Sigmoid colon (tissue), 7 donors: Measurements from ENCODE around the gene RHOH. TPM values are rescaled to one million over a fixed set of nuclear protein-coding genes. Genes with fewer than 3 reads are reported as not detected.

Source experiments
- DNase-seq: peaks from one replicate; pipeline ENCODE4 v3.0.0-alpha.2; 2019
- H3K27ac ChIP-seq, 4 donors: fragments of 200-600 bp; sonication (generic); one replicate each; pipeline ENCODE4 v1.5.1; 2016 to 2019; ENCODE audit warnings: mild to moderate bottlenecking in 1 of 4
- H3K27me3 ChIP-seq, 3 donors: fragments of 200-600 bp; sonication (generic); one replicate each; pipeline ENCODE4 v1.5.1; 2019; ENCODE audit warnings: mild to moderate bottlenecking in 1 of 3
- H3K36me3 ChIP-seq, 4 donors: fragments of 200-600 bp; sonication (generic); one replicate each; pipeline ENCODE4 v1.5.1; 2016 to 2019
- H3K4me1 ChIP-seq, 4 donors: fragments of 200-600 bp; sonication (generic); one replicate each; pipeline ENCODE4 v1.5.1; 2017 to 2019
- H3K4me3 ChIP-seq, 4 donors: fragments of 200-600 bp; sonication (generic); one replicate each; pipeline ENCODE4 v1.5.1; 2017 to 2019; ENCODE audit warnings: mild to moderate bottlenecking in 2 of 4, moderate library complexity in 1 of 4
- H3K9me3 ChIP-seq, 4 donors: fragments of 200-600 bp in 3 of 4; sonication (generic) in 3 of 4; one replicate each; pipeline versions ENCODE4 v1.5.1 to v1.6.1; 2013 to 2019
- EP300 ChIP-seq, 4 donors: sonication (generic); formaldehyde crosslinking; IDR thresholded peaks; one replicate each; pipeline ENCODE4 v1.6.1; 2017; ENCODE audit warnings: antibody characterized with exemption in 4 of 4
- POLR2A ChIP-seq, 2 donors: fragments of 450-650 bp; IDR thresholded peaks; one replicate each; pipeline ENCODE4 v1.6.1; 2016; ENCODE audit warnings: antibody characterized with exemption in 2 of 2, mild to moderate bottlenecking in 2 of 2, moderate library complexity in 2 of 2
- POLR2AphosphoS5 ChIP-seq, 4 donors: sonication (generic); formaldehyde crosslinking; IDR thresholded peaks; one replicate each; pipeline ENCODE4 v1.6.1; 2017; ENCODE audit warnings: antibody characterized with exemption in 4 of 4
- WGBS, 2 donors: extraction: QIAGEN DNeasy Blood & Tissue Kit; methylation state at CpG; one replicate each; pipeline ENCODE4 v1.1.7; 2013; 5-methylcytosine and 5-hydroxymethylcytosine counted together
- intact Hi-C: fragments of 100-400 bp; cut with DNase I; formaldehyde crosslinking; loops from one replicate; pipeline ENCODE4 v1.15.1; 2023
- polyA plus RNA-seq, 3 donors: library from polyadenylated mRNA; stranded (reverse); fragments of 200-250 nt; gene quantifications; one replicate each; pipeline ENCODE4 v1.2.3, GENCODE V29; 2013
- total RNA-seq, 4 donors: library from RNA; depleted of rRNA; stranded (reverse); fragments of >200 nt; gene quantifications; one replicate each; pipeline ENCODE4 v1.1.0, GENCODE V29; 2016
- TF ChIP-seq, protein P1 (sequence below), 4 experiments: fragments of 450-650 bp in 3 of 4; fragments of 200-600 bp in 1 of 4; IDR thresholded peaks; one replicate each; pipeline ENCODE4 v1.5.1; 2016 to 2019; ENCODE audit warnings: antibody characterized with exemption in 4 of 4, mild to moderate bottlenecking in 3 of 4, moderate library complexity in 2 of 4
- donor health status: healthy with polysubstance abuse.
- donor health status: Bipolar disorder and iron deficiency.
- donor health status: healthy.

The RHOH gene
- total and polyA plus RNA-seq, 7 donors = 0.49 to 38.8 (median 1.4) TPM

DNA sequence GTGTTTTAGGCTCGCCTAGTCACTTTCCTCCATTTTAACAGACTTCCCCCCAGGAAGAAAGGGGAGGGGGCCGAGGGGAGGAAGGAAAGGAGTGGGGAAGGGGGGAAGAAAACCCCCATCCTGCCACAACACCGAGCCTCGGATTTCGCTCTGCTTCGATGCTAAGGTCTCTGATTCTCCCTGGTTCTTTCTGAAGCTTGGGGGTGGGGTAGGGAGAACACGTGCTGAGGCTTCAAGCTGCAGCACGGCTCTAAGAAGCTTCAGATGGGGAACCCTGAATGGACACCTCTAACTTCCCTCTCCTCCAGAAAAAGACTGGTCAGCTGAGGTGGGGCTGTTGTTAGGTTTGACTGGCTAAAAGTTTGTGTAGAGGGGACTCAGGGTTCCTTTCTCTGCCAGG is 61.8 kb downstream of the RHOH start:
- peaks cover 0 to 10% (median 9%) of the 10 kb centered on the region in 4 donors for H3K4me1 ChIP-seq
- no peak overlapping the region for H3K4me3 ChIP-seq
- no peaks in the 10 kb centered on the region for H3K36me3 ChIP-seq
- no peak overlapping the region for H3K27ac ChIP-seq
- no peak for TF ChIP-seq POLR2AphosphoS5 (IDR thresholded peaks at IDR 0.05)
- TF ChIP-seq EP300 (IDR thresholded peaks at IDR 0.05) = no peak
- TF ChIP-seq, protein P1, sequence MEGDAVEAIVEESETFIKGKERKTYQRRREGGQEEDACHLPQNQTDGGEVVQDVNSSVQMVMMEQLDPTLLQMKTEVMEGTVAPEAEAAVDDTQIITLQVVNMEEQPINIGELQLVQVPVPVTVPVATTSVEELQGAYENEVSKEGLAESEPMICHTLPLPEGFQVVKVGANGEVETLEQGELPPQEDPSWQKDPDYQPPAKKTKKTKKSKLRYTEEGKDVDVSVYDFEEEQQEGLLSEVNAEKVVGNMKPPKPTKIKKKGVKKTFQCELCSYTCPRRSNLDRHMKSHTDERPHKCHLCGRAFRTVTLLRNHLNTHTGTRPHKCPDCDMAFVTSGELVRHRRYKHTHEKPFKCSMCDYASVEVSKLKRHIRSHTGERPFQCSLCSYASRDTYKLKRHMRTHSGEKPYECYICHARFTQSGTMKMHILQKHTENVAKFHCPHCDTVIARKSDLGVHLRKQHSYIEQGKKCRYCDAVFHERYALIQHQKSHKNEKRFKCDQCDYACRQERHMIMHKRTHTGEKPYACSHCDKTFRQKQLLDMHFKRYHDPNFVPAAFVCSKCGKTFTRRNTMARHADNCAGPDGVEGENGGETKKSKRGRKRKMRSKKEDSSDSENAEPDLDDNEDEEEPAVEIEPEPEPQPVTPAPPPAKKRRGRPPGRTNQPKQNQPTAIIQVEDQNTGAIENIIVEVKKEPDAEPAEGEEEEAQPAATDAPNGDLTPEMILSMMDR (IDR thresholded peaks at IDR 0.05) = no peak
- no peak for TF ChIP-seq POLR2A (IDR thresholded peaks at IDR 0.05)
- H3K27me3 ChIP-seq = no peaks in the 10 kb centered on the region
- 31 to 85% methylated on average over 8 of the region's 8 CpGs for WGBS, 2 donors
- DNase-seq = no peak
- no peaks in the 10 kb centered on the region for H3K9me3 ChIP-seq
- intact Hi-C loops = no loop called here

DNA sequence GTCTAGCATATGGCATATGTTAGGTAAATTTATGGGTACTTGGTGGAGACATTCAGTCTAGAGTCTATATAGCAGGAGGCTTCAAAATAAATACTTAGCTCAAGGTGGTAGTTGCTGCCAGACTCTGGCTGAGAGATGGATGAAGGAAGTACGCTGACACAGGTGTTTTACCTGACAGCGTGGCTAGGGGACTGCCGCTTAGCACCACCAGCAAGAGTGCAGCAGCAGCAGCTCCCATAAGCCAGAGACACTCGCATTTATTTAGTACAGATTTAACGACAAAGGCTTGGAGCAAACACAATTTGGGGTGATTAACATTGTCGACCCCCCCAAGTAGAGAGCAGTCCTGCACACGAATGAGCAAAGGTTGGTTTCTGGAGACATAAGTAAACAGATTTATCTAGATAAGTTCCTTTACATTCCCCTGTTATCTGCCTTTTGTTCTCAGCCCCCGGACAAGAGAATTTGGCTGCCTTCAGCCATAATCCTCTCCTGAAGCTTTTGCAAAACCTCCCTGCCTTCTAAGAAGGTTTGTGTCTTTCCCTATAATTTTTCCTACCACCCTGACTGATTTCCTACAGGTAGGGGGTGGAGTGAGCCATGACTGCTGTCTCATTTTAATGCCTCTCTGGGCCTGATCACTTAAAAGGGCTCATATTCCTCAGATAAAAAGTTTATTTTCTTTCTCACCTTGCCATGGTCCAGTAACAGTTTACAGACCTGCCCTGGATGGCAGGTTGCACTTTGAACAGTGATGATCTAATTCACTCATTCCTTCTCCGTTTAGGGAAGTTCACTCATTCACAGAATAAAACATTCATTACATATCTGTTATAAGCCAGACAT is 64.6 kb downstream of the RHOH start:
- Histone ChIP-seq H3K27ac (no peak overlapping the region), H3K36me3 (no peaks in the 10 kb centered on the region), H3K4me1 (peaks cover 0 to under 1% (median 0%) of the 10 kb centered on the region in 4 donors), H3K9me3 (no peaks in the 10 kb centered on the region), H3K4me3 (no peak overlapping the region), H3K27me3 (no peaks in the 10 kb centered on the region)
- no peak for DNase-seq
- WGBS, 2 donors = 46 to 69% methylated on average over 9 of the region's 9 CpGs
- intact Hi-C loops = no loop called here
- TF ChIP-seq EP300 (IDR thresholded peaks at IDR 0.05) = no peak
- no peak for TF ChIP-seq POLR2A (IDR thresholded peaks at IDR 0.05)
- TF ChIP-seq, protein P1 (IDR thresholded peaks at IDR 0.05) = no peak
- no peak for TF ChIP-seq POLR2AphosphoS5 (IDR thresholded peaks at IDR 0.05)

DNA sequence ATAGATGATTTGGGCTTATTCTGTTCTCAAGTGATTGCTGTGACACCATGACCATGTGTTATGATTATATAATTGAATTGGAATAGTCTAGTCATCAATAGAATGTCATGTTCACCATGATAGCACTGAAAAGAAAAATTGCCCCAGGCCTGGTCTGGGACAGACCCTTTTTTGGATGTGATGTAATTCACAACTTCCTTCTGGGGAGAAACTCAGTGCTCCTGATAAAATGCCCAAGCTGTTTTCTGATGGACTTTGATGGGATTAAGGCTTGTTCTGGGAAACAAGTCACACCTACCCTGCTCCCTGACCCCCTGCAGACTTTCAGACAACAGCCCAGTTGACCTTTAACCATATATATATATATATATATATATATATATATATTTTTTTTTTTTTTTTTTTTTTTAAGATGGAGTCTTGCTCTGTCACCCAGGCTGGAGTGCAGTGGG is 65.3 kb downstream of the RHOH start:
- no peaks in the 10 kb centered on the region for H3K36me3 ChIP-seq
- H3K9me3 ChIP-seq = no peaks in the 10 kb centered on the region
- intact Hi-C loops = no loop called here
- TF ChIP-seq EP300 (IDR thresholded peaks at IDR 0.05) (no peak), POLR2AphosphoS5 (IDR thresholded peaks at IDR 0.05) (no peak), POLR2A (IDR thresholded peaks at IDR 0.05) (no peak)
- TF ChIP-seq, protein P1 (IDR thresholded peaks at IDR 0.05) = no peak
- H3K4me3 ChIP-seq = no peak overlapping the region
- no peak overlapping the region for H3K27ac ChIP-seq
- DNase-seq = no peak
- no peaks in the 10 kb centered on the region for H3K27me3 ChIP-seq
- no peaks in the 10 kb centered on the region for H3K4me1 ChIP-seq

DNA sequence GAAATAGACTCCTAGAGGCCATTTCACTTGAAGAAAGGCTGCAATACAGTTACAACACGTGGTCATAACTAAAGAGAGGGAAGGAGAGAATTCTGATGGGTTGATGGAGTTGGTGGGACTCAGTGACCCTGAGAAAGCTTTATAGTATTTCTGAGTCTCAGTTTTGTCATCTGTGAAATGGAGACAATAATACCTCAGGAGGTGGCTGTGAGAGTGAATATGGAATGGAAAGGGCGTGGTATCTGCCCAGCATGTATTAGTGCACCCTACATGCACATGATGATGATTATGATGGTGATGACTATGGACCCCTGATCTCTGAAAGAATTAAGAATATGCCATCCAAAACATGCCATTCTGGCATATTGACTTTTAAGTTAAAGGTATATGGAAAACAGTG is 66.0 kb downstream of the RHOH start:
- no peaks in the 10 kb centered on the region for H3K9me3 ChIP-seq
- no peak overlapping the region for H3K27ac ChIP-seq
- no peaks in the 10 kb centered on the region for H3K36me3 ChIP-seq
- WGBS, 2 donors = 91 to 96% methylated on average over 2 of the region's 2 CpGs
- intact Hi-C loops = no loop called here
- TF ChIP-seq, protein P1 (IDR thresholded peaks at IDR 0.05) = no peak
- no peak for TF ChIP-seq POLR2A (IDR thresholded peaks at IDR 0.05)
- TF ChIP-seq POLR2AphosphoS5 (IDR thresholded peaks at IDR 0.05) = no peak
- no peak for TF ChIP-seq EP300 (IDR thresholded peaks at IDR 0.05)
- DNase-seq = no peak
- H3K27me3 ChIP-seq = no peaks in the 10 kb centered on the region
- no peak overlapping the region for H3K4me3 ChIP-seq
- H3K4me1 ChIP-seq = no peaks in the 10 kb centered on the region
